Neutrophil (primary cell): ENCODE data around the gene MYBPC2.

ENCODE experiments used
- H3K27ac ChIP-seq: fragments of 200-600 bp; sonication (generic); 2 replicates; pipeline ENCODE4 v1.5.1; 2016; ENCODE audit warnings: mild to moderate bottlenecking, moderate library complexity
- H3K27me3 ChIP-seq: fragments of 200-600 bp; sonication (generic); 2 replicates; pipeline ENCODE4 v1.6.0; 2016; ENCODE audit warnings: mild to moderate bottlenecking
- H3K36me3 ChIP-seq: fragments of 200-600 bp; sonication (generic); 2 replicates; pipeline ENCODE4 v1.5.1; 2017
- H3K4me1 ChIP-seq, 2 experiments: fragments of 200-600 bp in 1 of 2; sonication (generic) in 1 of 2; 1 replicate in 1 of 2; 2 replicates in 1 of 2; pipeline versions ENCODE4 v1.5.1 to v1.6.1; 2013 to 2016; ENCODE audit warnings: low read depth in 1 of 2, low read length in 1 of 2, mild to moderate bottlenecking in 1 of 2, moderate library complexity in 1 of 2; ENCODE audit not compliant: control insufficient read depth in 1 of 2, insufficient read depth in 1 of 2
- H3K4me3 ChIP-seq, 2 experiments: fragments of 200-600 bp in 1 of 2; sonication (generic) in 1 of 2; 1 replicate in 1 of 2; 2 replicates in 1 of 2; pipeline ENCODE4 v1.5.1; 2013 to 2016; ENCODE audit warnings: low read depth in 1 of 2, low read length in 1 of 2, mild to moderate bottlenecking in 1 of 2, moderate library complexity in 1 of 2
- H3K9me3 ChIP-seq: fragments of 200-600 bp; sonication (generic); 2 replicates; pipeline ENCODE4 v1.5.1; 2016
- CTCF ChIP-seq: fragments of 200-600 bp; sonication (generic); IDR thresholded peaks from 2 replicates; pipeline ENCODE4 v1.5.1; 2016; ENCODE audit warnings: antibody characterized with exemption

MYBPC2 gene

GRCh38 chr19:50475736-50476223, 43.1 kb downstream of the MYBPC2 start:
- Histone ChIP-seq H3K4me3 (peak overlapping the region; percentile 80 to 82), H3K27me3 (no peaks in the 10 kb centered on the region), H3K4me1 (peaks cover 8 to 13% of the 10 kb centered on the region in 2 experiments), H3K27ac (peak overlapping the region; percentile 75), H3K36me3 (peaks cover 21% of the 10 kb centered on the region), H3K9me3 (no peaks in the 10 kb centered on the region)
- no peak for TF ChIP-seq CTCF

GRCh38 chr19:50476224-50476906, 43.7 kb downstream of the MYBPC2 start, which contains the start of the genes EMC10 and GARIN5A:
Gene EMC10, plus strand, starts transcription at chr19:50476507. Its CDS starts 38 bp downstream, at chr19:50476545.
Gene GARIN5A, minus strand, starts transcription at chr19:50476848. Its CDS starts 460 bp downstream, at chr19:50476388.
- Histone ChIP-seq H3K27me3 (no peaks in the 10 kb centered on the region), H3K9me3 (no peaks in the 10 kb centered on the region), H3K4me3 (peak within 1 kb of the TSS; percentile 80 to 82), H3K4me1 (peaks cover 8 to 13% of the 10 kb centered on the region in 2 experiments), H3K27ac (peak within 1 kb of the TSS; percentile 75), H3K36me3 (peaks cover 26% of the 10 kb centered on the region)
- TF ChIP-seq CTCF = no peak

DNA sequence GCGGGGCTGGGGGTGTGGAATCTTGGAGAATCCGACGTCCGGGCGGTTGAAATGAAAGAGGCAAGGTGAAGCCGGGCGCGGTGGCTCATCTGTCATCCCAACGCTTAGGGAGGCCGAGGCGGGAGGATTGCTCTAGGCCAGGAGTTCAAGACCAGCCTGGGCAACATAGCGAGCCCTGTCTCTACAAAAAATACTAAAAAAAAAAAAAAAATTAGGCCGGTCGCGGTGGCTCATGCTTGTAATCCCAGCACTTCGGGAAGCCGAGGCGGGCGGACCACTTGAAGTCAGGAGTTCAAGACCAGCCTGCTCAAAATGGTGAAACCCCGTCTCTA, 44.2 kb downstream of the MYBPC2 start:
- Histone ChIP-seq H3K4me1 (peaks cover 8 to 13% of the 10 kb centered on the region in 2 experiments), H3K27me3 (no peaks in the 10 kb centered on the region), H3K9me3 (no peaks in the 10 kb centered on the region), H3K27ac (peak overlapping the region; percentile 75), H3K36me3 (peaks cover 32% of the 10 kb centered on the region), H3K4me3 (peak overlapping the region; percentile 80 to 82)
- no peak for TF ChIP-seq CTCF

GRCh38 chr19:50477751-50478515, 45.2 kb downstream of the MYBPC2 start:
- H3K27me3 ChIP-seq = no peaks in the 10 kb centered on the region
- no peak overlapping the region for H3K27ac ChIP-seq
- no peak overlapping the region for H3K4me3 ChIP-seq
- peaks cover 8 to 13% of the 10 kb centered on the region in 2 experiments for H3K4me1 ChIP-seq
- no peak for TF ChIP-seq CTCF
- H3K36me3 ChIP-seq = peaks cover 42% of the 10 kb centered on the region
- H3K9me3 ChIP-seq = no peaks in the 10 kb centered on the region

- no peak for TF ChIP-seq CTCF
- H3K27me3 ChIP-seq = no peaks in the 10 kb centered on the region
- H3K4me3 ChIP-seq = no peak overlapping the region
- H3K4me1 ChIP-seq = peaks cover 8 to 13% of the 10 kb centered on the region in 2 experiments
- H3K9me3 ChIP-seq = no peaks in the 10 kb centered on the region
- no peak overlapping the region for H3K27ac ChIP-seq
- peaks cover 50% of the 10 kb centered on the region for H3K36me3 ChIP-seq
These were observed 46.4 kb downstream of the MYBPC2 start for GRCh38 chr19:50478901-50479715.
